Activated effector memory CD4-positive, alpha-beta T cell treated with Interleukin-2 at 50 U/mL for 16 hours (primary cell): ENCODE data around the gene PRIMPOL.
"Not testable (repeated sequence)": the region's sequence is repeated elsewhere in the genome, so short reads cannot be mapped to it uniquely, and the experiment has no call there.

Source experiments
- DNase-seq: peaks from one replicate; pipeline ENCODE4 v3.0.0-alpha.2; 2020

Gene PRIMPOL

GRCh38 chr4:184641451-184641850 is 8.1 kb upstream of the PRIMPOL start:
- DNase-seq: no peak

- no peak for DNase-seq
These were observed 5.8 kb upstream of the PRIMPOL start for GRCh38 chr4:184643731-184644130.

- no peak for DNase-seq
These were observed 4.8 kb upstream of the PRIMPOL start for GRCh38 chr4:184644553-184645307.

- DNase-seq: no peak
These were observed 3.5 kb upstream of the PRIMPOL start for GRCh38 chr4:184645904-184646610.

- no peak for DNase-seq
These were observed 2.1 kb upstream of the PRIMPOL start for GRCh38 chr4:184647266-184648053.

- no peak for DNase-seq
These were observed 1.6 kb upstream of the PRIMPOL start for GRCh38 chr4:184648054-184648312.

GRCh38 chr4:184648313-184649025 is 1.1 kb upstream of the PRIMPOL start:
- DNase-seq: peak; percentile 27

- DNase-seq: no peak
These were observed 675 bp downstream of the PRIMPOL start for GRCh38 chr4:184649971-184650855.

- DNase-seq: no peak
These were observed 2.4 kb downstream of the PRIMPOL start for GRCh38 chr4:184651899-184652298.

GRCh38 chr4:184652681-184653080 is 3.1 kb downstream of the PRIMPOL start:
- DNase-seq: not testable (repeated sequence)

- DNase-seq: no peak
These were observed 4.1 kb downstream of the PRIMPOL start for GRCh38 chr4:184653650-184654049.

- no peak for DNase-seq
These were observed 6.6 kb downstream of the PRIMPOL start for GRCh38 chr4:184655889-184656869.

- DNase-seq: no peak
These were observed 7.6 kb downstream of the PRIMPOL start for GRCh38 chr4:184657144-184657543.

GRCh38 chr4:184657820-184658219 is 8.3 kb downstream of the PRIMPOL start:
- not testable (repeated sequence) for DNase-seq

GRCh38 chr4:184660978-184661377 is 11.4 kb downstream of the PRIMPOL start:
- DNase-seq: no peak

GRCh38 chr4:184662236-184662635 is 12.7 kb downstream of the PRIMPOL start:
- DNase-seq: no peak

GRCh38 chr4:184664445-184665210 is 15.1 kb downstream of the PRIMPOL start:
- no peak for DNase-seq

GRCh38 chr4:184666670-184667069 is 17.1 kb downstream of the PRIMPOL start:
- DNase-seq: no peak

GRCh38 chr4:184668096-184668495 is 18.6 kb downstream of the PRIMPOL start:
- DNase-seq: no peak

GRCh38 chr4:184668511-184669114 is 19.1 kb downstream of the PRIMPOL start:
- no peak for DNase-seq
